ENCODE results near the gene AHNAK.
"Not testable (repeated sequence)": the region's sequence is repeated elsewhere in the genome, so short reads cannot be mapped to it uniquely, and the experiment has no call there.

The AHNAK gene

GRCh38 chr11:62552485-62553079 lies 6.0 kb upstream of the AHNAK start:
- no peak for DNase-seq

DNA sequence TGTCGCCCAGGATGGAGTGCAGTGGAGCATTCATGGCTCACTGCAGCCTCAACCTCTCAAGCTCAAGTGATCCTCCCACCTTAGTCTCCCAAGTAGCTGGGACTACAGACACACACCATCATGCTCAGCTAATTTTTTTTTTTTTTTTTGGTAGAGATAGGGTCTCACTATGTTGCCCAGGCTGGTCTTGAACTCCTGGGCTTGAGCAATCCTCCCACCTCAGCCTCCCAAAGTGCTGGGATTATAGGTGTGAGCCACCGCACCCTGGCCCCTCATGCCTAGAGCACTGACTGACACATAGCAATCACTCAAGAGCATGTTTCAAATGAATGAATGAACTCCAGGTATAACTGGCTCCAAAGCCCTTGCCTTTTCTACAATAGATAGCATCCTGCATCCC lies 3.9 kb upstream of the AHNAK start:
- DNase-seq, result not testable (repeated sequence)

GRCh38 chr11:62548545-62549335 lies 2.1 kb upstream of the AHNAK start:
- no peak for DNase-seq

GRCh38 chr11:62547691-62548281 lies 1.2 kb upstream of the AHNAK start:
- DNase-seq, result no peak

- DNase-seq, result no peak
Observed at GRCh38 chr11:62546929-62547625, 471 bp upstream of the AHNAK start.

GRCh38 chr11:62545437-62546243 lies 966 bp downstream of the AHNAK start:
- peak; percentile 64 for DNase-seq

- DNase-seq, result peak; percentile 34
Observed at GRCh38 chr11:62544581-62545436, 1.8 kb downstream of the AHNAK start.

DNA sequence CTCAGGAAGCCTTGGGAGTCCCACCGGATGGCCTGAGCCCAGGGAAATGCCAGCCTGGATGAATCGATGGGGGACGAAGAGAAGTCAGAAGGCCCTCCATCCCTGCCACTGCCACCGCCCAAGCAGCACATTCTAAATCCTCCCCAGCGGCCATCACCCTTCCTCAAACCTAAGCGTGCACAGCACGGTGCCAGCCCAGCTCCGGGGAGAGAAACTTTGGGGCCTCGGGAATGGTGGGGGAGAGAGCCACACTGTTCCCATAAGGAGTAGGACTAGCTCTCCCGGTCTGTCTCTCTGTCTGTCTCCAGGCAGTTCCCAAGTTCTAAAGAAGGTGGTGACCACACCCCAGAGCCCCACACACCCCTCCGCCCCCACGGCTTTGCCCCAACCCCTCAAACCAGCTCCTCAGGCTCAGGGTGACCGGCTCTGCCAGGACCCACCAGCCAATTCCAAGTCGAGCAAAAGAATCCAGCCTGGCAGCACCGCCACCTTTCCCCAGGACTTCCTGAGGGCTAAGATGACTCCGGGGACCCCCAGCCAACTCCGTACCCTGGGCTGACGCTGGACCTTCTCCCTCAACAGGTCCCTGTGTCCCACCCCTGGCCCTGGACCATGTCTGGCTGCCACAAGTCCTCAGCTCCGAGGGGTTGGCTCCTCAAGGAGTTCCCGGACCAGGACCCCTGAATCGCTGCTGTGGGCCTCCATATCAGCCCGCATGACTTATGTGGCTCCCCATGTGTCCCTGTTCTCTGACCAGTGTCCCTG lies 2.7 kb downstream of the AHNAK start:
- no peak for DNase-seq

DNA sequence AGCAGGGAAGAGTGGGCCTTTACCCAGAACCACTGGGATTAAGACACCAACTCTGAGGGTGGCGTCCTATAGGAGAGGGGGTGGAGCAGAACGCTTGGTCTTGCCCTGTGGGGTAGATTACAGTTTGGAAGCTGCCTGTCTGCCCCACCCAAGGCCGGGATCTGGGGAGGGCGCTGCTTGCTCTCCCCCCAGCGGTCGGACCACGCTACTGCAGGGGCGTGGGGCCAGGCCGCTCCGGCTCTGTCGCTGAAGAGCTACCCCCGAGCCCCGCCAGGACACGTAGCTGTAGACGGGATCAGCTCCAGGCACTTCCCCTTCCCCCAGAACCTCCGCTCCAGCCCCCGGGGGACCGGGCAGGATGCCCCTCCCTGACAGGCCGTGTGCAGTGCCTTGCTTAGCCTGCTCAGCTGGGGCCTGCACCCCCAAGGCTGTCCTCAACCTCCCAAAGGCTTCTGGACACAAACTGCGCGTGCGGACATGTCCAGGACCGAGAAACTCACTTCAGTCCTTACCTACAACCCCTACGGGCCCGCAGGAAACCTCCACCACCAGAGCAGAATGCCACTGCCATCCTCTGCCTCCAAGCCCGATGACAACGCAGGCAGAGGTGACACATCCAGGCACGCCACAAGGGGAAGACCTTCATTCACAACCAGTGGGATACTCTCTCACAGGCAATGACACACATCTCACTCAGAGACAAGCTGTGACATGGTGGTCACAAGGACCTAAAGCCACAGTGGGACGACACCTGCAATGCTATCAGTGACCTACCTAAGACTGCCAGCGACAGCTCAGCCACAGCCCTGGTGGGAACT lies 3.6 kb downstream of the AHNAK start:
- peak; percentile 79 for DNase-seq

- no peak for DNase-seq
Observed at GRCh38 chr11:62542111-62542745, 4.4 kb downstream of the AHNAK start.

GRCh38 chr11:62540804-62541701 lies 5.6 kb downstream of the AHNAK start:
- peak; percentile 52 for DNase-seq

GRCh38 chr11:62539238-62539925 lies 7.2 kb downstream of the AHNAK start:
- DNase-seq, result peak; percentile 69

DNA sequence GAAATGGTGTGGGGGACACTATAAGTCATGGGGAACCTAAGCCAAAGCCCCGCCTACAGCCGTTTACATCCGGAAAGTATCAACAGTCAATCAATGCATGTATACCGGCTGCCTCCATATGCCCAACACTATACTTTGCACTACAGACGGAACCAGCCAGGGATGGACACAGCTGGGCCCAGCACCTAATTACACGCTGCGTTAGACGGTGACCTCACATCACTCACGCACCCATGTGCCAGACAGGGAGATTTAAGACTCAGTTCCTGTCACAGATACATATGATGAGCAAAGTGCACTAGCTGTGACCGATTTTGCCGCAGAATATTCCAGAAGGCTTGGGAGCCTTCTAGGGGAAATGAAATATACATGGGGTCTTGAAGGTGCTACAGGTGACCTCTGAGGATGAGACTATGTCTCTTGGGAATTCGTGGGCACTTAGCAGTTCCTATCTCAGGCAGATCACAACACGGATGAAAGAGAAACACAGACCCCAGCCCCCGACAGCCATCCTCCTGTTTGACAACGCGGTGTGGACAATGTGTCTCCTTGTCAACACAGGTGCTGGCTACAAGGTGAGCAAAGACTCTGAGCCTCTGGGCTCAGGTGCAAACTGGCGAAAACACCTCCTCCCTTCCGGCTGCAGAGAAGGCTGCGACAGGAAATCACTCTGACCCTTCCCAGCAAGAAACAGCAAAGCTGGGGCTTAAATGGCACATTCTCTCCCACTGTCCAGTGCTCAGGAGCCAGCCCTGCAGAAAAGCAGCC lies 8.0 kb downstream of the AHNAK start:
- DNase-seq, result no peak

- DNase-seq, result no peak
Observed at GRCh38 chr11:62536301-62536957, 10.2 kb downstream of the AHNAK start.

DNA sequence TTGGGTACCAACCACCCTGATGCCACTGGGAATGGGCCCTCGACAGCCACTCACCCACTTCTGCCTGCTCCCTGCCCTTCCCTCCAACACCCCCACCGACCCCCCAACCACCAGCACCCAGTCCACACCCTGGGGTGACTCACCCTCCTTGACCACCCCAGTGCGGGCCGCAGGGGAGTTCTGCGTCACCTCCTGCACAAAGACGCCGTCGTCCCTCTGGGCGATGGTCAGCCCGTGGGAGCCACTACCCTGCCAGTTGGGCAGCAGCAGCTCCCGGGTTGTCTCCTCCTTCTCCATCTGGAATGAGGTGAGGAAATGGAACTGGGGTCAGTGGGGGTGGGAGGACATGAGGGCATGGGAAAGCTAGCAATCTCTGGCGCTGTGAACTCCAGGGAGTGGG lies 10.8 kb downstream of the AHNAK start:
- DNase-seq, result no peak

- DNase-seq, result no peak
Observed at GRCh38 chr11:62534779-62535545, 11.6 kb downstream of the AHNAK start.

All from stimulated activated CD4-positive, alpha-beta T cell treated with anti-CD3 and anti-CD28 coated beads, Interleukin-4, amount 100 ng/mL, for 24 hours (primary cell).